HG02884 (cell line): ENCODE measurements around the gene OVCH2.

Experiments used
- ATAC-seq: cut with Tn5 transposase; IDR thresholded peaks from one replicate; pipeline ENCODE4 v1.9.1; 2021; ENCODE audit warnings: mild to moderate bottlenecking, moderate library complexity; ENCODE audit not compliant: unreplicated experiment

The OVCH2 gene

DNA sequence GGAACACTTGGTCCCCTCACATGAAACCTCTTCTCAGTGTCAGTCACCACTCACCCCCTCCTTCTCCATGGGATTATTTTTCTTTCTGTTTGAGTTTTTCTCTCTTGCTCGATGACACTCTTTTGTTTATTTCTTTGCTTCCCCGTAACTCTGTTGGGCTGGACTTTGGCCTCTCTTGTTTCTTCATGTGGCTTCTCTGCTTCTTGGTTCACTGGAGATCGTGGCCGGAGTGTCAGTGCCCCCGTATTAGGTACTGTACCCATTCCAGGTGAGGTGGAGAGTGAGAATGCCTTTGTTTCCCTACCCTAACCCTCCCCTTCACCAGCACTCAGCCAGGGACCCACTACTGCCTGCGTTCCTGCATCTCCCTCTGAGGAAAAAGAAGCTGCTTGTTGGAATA lies 65.5 kb downstream of the OVCH2 start:
- no peak for ATAC-seq

DNA sequence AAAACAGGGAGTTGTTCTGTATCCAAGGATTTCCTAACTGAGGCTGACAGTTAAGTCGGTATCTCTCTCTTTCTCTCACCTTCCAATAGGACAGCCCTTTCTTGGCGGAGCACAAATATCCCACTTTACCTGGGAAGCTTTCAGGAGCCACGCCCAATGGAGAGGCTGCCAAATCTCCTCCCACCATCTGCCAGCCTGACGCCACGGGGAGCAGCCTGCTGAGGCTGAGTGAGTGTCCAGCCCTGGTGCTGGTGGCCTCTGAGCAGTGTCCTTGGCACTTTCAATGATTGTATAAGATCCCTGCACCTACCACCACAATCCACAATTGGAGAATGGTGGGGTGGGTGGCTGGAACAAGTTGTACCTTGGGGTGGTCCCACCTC lies 66.6 kb downstream of the OVCH2 start:
- ATAC-seq: no peak
